ENCODE data around the gene NUCKS1. TPM values are rescaled to one million over a fixed set of nuclear protein-coding genes. Genes with fewer than 3 reads are reported as not detected.

NUCKS1 gene
- 100 to 1,000 TPM; 192 to 257 TPM for total RNA-seq

GRCh38 chr1:205750138-205751035 is at the start of gene NUCKS1:
NUCKS1 (minus strand) TSS chr1:205750182; CDS start chr1:205749973, 209 bp downstream.
- Mint-ChIP-seq H3K27me3 (ENCODE audit: low read depth) (no peaks in the 10 kb centered on the region), H3K4me3 (peak within 1 kb of the TSS; percentile 94 to 97)

DNA sequence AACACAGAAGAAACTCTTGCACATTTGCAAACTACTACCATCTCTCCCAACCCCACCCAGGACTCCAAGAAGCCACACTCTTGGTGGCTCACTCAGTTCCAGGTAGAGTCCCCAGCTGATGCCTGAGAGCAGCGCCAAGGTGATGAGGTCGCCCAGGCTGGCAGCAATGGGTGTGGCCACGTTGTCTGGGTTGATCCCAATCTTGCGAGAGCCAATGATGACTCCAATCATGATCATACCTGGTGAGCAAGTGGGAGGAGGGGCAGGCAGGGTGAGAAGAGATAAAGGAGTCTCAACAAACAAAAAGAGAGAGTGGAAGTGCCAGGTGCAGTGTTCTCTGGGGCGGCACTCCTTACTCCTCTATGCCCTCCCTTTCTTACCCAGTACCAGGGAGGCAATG is 48.6 kb upstream of the NUCKS1 start:
- ATAC-seq (replicated peaks in 1 of 2), result peak in 1 of 2 donors; percentile 28
- DNase-seq, result no peak
- Mint-ChIP-seq H3K36me3 (ENCODE audit: insufficient read depth in 2 of 2) (no peaks in the 10 kb centered on the region), H3K27me3 (ENCODE audit: low read depth) (no peaks in the 10 kb centered on the region), H3K4me3 (no peak overlapping the region), H3K4me1 (ENCODE audit: low read depth) (peaks cover 17% of the 10 kb centered on the region), H3K9me3 (no peaks in the 10 kb centered on the region), H3K27ac (no peak overlapping the region)

More at GRCh38 chr1:205750138-205751035, at the start of gene NUCKS1:
- ATAC-seq (replicated peaks in 1 of 2) (peak; percentile 82 to 84), DNase-seq (peak; percentile 95 to 98)
- H3K36me3 Mint-ChIP-seq (ENCODE audit: insufficient read depth in 2 of 2), result peaks cover 7 to 17% of the 10 kb centered on the region in 2 donors
- H3K27ac Mint-ChIP-seq, result peak within 1 kb of the TSS; percentile 97
- H3K4me1 Mint-ChIP-seq (ENCODE audit: low read depth), result peaks cover 41% of the 10 kb centered on the region
- H3K9me3 Mint-ChIP-seq, result no peaks in the 10 kb centered on the region

- no peaks in the 10 kb centered on the region for H3K36me3 Mint-ChIP-seq (ENCODE audit: insufficient read depth in 2 of 2)
- H3K27ac Mint-ChIP-seq, result no peak overlapping the region
- H3K4me3 Mint-ChIP-seq, result no peak overlapping the region
- ATAC-seq (replicated peaks in 1 of 2) (no peak), DNase-seq (no peak)
- H3K4me1 Mint-ChIP-seq (ENCODE audit: low read depth), result peaks cover 16% of the 10 kb centered on the region
- H3K9me3 Mint-ChIP-seq, result no peaks in the 10 kb centered on the region
- no peaks in the 10 kb centered on the region for H3K27me3 Mint-ChIP-seq (ENCODE audit: low read depth)
Measured at GRCh38 chr1:205797168-205797567, 47.2 kb upstream of the NUCKS1 start.

DNA sequence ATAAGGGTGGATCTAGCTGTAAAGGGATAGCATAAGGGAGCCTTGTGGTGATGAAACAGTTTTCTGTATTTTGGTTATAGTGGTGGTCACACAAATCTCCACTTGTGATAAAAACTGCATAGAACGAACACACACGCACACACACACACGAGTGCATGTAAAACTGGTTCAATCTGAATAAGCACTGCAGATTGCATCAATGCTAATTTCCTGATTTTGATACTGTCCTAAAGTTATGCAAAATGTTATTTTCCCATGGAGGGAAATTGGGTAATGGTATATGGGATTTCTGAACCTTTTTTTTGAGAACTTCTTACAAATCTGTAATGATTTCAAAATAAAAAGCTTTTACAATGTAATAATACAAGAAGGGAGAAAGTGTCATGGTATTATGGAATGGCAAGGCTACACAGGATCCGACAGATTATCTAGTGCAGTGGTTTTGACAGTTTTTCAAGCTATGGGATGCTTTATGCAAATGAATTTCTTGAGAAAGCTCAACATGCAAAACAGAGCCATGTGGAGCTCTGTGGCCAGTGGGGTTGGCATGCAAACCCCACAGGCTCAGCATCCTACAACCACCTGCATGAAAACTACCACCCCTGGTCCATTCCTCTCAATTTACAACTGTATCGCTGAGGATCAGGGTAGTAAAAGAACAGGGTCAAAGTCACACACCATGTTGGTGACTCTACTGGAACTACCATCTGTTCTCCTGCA is 44.2 kb upstream of the NUCKS1 start:
- Mint-ChIP-seq H3K27ac (no peak overlapping the region), H3K4me1 (ENCODE audit: low read depth) (peaks cover 16% of the 10 kb centered on the region), H3K27me3 (ENCODE audit: low read depth) (no peaks in the 10 kb centered on the region), H3K9me3 (no peaks in the 10 kb centered on the region), H3K4me3 (no peak overlapping the region), H3K36me3 (ENCODE audit: insufficient read depth in 2 of 2) (peaks cover 0 to 5% of the 10 kb centered on the region in 2 donors)
- no peak for ATAC-seq (replicated peaks in 1 of 2)
- DNase-seq, result no peak

- no peak for ATAC-seq (replicated peaks in 1 of 2)
Measured at GRCh38 chr1:205792961-205793673, 43.1 kb upstream of the NUCKS1 start.

DNA sequence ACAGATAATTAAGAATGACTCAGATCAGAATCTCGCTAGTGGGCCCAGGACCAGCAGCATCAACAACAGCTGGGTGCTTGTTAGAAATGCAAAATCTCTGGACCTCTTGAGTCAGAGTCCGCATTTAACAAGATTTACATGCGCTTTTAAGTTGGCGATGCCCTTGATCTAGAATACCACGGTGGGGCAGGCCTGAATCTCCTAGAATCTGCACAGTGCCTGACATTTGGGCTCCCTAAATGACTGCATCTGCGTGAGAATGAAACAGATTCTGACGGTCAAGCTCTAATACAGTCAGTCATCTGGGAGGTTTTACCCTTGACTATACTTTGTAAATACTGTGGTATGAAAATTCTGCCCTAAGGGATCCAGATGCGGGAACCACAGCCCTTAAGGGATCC is 42.5 kb upstream of the NUCKS1 start:
- ATAC-seq (replicated peaks in 1 of 2) (no peak), DNase-seq (no peak)
- H3K27me3 Mint-ChIP-seq (ENCODE audit: low read depth), result no peaks in the 10 kb centered on the region
- H3K36me3 Mint-ChIP-seq (ENCODE audit: insufficient read depth in 2 of 2), result peaks cover 0 to 5% of the 10 kb centered on the region in 2 donors
- no peaks in the 10 kb centered on the region for H3K9me3 Mint-ChIP-seq
- H3K4me3 Mint-ChIP-seq, result no peak overlapping the region
- no peak overlapping the region for H3K27ac Mint-ChIP-seq
- H3K4me1 Mint-ChIP-seq (ENCODE audit: low read depth), result peaks cover 11% of the 10 kb centered on the region

More at GRCh38 chr1:205792961-205793673, 43.1 kb upstream of the NUCKS1 start:
- peak overlapping the region; percentile 14 for H3K27ac Mint-ChIP-seq
- no peak for DNase-seq
- no peaks in the 10 kb centered on the region for H3K9me3 Mint-ChIP-seq
- H3K27me3 Mint-ChIP-seq (ENCODE audit: low read depth), result no peaks in the 10 kb centered on the region
- peaks cover 11% of the 10 kb centered on the region for H3K4me1 Mint-ChIP-seq (ENCODE audit: low read depth)
- no peak overlapping the region for H3K4me3 Mint-ChIP-seq
- peaks cover 0 to 5% of the 10 kb centered on the region in 2 donors for H3K36me3 Mint-ChIP-seq (ENCODE audit: insufficient read depth in 2 of 2)

GRCh38 chr1:205791568-205792180 is 41.7 kb upstream of the NUCKS1 start:
- Mint-ChIP-seq H3K9me3 (no peaks in the 10 kb centered on the region), H3K36me3 (ENCODE audit: insufficient read depth in 2 of 2) (peaks cover 0 to 5% of the 10 kb centered on the region in 2 donors), H3K4me3 (no peak overlapping the region), H3K4me1 (ENCODE audit: low read depth) (peaks cover 11% of the 10 kb centered on the region), H3K27ac (no peak overlapping the region), H3K27me3 (ENCODE audit: low read depth) (no peaks in the 10 kb centered on the region)
- DNase-seq, result peak; percentile 57 to 66
- peak; percentile 84 to 89 for ATAC-seq (replicated peaks in 1 of 2)

- ATAC-seq (replicated peaks in 1 of 2) (no peak), DNase-seq (no peak)
- Mint-ChIP-seq H3K9me3 (no peaks in the 10 kb centered on the region), H3K4me3 (no peak overlapping the region), H3K4me1 (ENCODE audit: low read depth) (peaks cover 6% of the 10 kb centered on the region), H3K27ac (no peak overlapping the region), H3K36me3 (ENCODE audit: insufficient read depth in 2 of 2) (peaks cover 0 to 5% of the 10 kb centered on the region in 2 donors), H3K27me3 (ENCODE audit: low read depth) (no peaks in the 10 kb centered on the region)
Measured at GRCh38 chr1:205787287-205787916, 37.4 kb upstream of the NUCKS1 start.

GRCh38 chr1:205786601-205787000 is 36.6 kb upstream of the NUCKS1 start:
- Mint-ChIP-seq H3K27ac (no peak overlapping the region), H3K27me3 (ENCODE audit: low read depth) (no peaks in the 10 kb centered on the region), H3K36me3 (ENCODE audit: insufficient read depth in 2 of 2) (peaks cover 0 to 5% of the 10 kb centered on the region in 2 donors), H3K4me3 (no peak overlapping the region), H3K4me1 (ENCODE audit: low read depth) (peaks cover 10% of the 10 kb centered on the region), H3K9me3 (no peaks in the 10 kb centered on the region)
- DNase-seq (no peak), ATAC-seq (replicated peaks in 1 of 2) (no peak)

DNA sequence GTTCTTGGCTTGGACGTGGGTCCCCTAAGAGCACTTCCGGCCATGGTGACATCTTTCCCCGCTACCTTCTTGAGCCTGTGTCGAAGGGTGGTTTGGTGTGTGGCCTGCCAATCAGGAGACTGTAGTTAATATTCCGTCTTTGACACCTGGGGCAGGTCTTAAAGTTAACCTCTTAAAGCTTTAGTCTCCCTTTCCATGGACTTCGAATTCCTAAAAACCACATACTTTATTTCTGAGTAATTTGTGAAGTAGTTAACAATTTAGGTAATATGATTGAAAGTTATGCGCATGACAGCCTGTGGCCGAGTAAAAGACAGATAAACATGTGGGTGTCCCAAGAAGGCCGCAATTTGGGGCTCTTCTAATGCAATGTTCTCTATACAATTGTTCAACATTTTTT is 35.5 kb upstream of the NUCKS1 start:
- DNase-seq, result no peak
- H3K36me3 Mint-ChIP-seq (ENCODE audit: insufficient read depth in 2 of 2), result peaks cover 0 to 3% of the 10 kb centered on the region in 2 donors
- peaks cover 10% of the 10 kb centered on the region for H3K4me1 Mint-ChIP-seq (ENCODE audit: low read depth)
- ATAC-seq (replicated peaks in 1 of 2), result no peak
- no peak overlapping the region for H3K27ac Mint-ChIP-seq
- no peaks in the 10 kb centered on the region for H3K27me3 Mint-ChIP-seq (ENCODE audit: low read depth)
- H3K9me3 Mint-ChIP-seq, result no peaks in the 10 kb centered on the region
- H3K4me3 Mint-ChIP-seq, result no peak overlapping the region

GRCh38 chr1:205783904-205784303 is 33.9 kb upstream of the NUCKS1 start:
- Mint-ChIP-seq H3K9me3 (no peaks in the 10 kb centered on the region), H3K4me1 (ENCODE audit: low read depth) (peaks cover 10% of the 10 kb centered on the region), H3K4me3 (no peak overlapping the region), H3K27me3 (ENCODE audit: low read depth) (no peaks in the 10 kb centered on the region), H3K27ac (no peak overlapping the region), H3K36me3 (ENCODE audit: insufficient read depth in 2 of 2) (no peaks in the 10 kb centered on the region)
- no peak for ATAC-seq (replicated peaks in 1 of 2)
- DNase-seq, result no peak

DNA sequence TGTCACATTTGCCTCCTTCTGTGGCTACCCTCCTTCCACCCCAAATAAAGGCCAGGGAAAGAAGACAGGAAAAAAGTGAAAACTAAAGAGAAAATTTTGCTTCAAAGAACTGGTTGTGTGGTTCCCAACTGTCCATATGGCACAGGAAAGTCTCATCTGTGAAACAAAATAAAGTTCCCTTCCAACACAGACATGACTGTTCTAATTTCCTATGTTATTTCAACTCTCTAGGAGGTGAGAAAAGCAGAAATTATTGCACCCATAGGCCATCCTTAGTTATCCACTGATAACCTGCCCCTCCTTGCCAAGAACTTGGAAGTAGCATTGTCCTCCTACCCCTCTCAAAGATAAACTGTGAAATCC is 33.4 kb upstream of the NUCKS1 start:
- Mint-ChIP-seq H3K27me3 (ENCODE audit: low read depth) (no peaks in the 10 kb centered on the region), H3K4me3 (no peak overlapping the region), H3K36me3 (ENCODE audit: insufficient read depth in 2 of 2) (no peaks in the 10 kb centered on the region), H3K4me1 (ENCODE audit: low read depth) (peaks cover 10% of the 10 kb centered on the region), H3K9me3 (no peaks in the 10 kb centered on the region), H3K27ac (no peak overlapping the region)
- ATAC-seq (replicated peaks in 1 of 2) (no peak), DNase-seq (no peak)

Data from activated T-cell treated with anti-CD3 and anti-CD28 coated beads, Interleukin-2, amount 50 U/mL, for 72 hours (primary cell).